Measurements from ENCODE around the gene IMP4. TPM values are rescaled to one million over a fixed set of nuclear protein-coding genes. Genes with fewer than 3 reads are reported as not detected.

Gene IMP4
- total and polyA plus RNA-seq, 2 of the 8 experiments (the other 6 are each of a cell fraction or from before 2014, with no cell fraction given) = 96.8 to 194 TPM

DNA sequence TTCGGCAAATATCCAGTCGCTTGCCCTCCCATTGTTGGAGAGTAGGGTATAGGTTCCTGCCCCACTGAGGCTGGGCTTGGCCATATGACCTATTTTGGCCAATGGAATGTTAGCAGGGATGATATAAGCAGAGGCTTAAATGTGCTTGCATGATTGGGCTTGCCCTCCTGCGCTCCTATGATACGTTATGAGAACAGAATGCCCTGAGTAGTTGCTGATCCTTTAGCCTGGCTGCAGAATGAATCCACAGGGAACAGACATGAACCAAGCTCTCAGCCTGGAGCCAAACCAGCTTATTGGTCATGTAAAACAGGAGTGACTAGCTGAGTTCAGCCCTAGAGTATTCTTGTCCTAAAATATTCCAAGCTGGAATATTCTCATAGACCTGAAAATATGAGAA lies 34.8 kb upstream of the IMP4 start (continued):
- TF ChIP-seq, protein P1, sequence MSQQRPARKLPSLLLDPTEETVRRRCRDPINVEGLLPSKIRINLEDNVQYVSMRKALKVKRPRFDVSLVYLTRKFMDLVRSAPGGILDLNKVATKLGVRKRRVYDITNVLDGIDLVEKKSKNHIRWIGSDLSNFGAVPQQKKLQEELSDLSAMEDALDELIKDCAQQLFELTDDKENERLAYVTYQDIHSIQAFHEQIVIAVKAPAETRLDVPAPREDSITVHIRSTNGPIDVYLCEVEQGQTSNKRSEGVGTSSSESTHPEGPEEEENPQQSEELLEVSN (IDR thresholded peaks at IDR 0.05) = no peak
- TF ChIP-seq, protein P2, sequence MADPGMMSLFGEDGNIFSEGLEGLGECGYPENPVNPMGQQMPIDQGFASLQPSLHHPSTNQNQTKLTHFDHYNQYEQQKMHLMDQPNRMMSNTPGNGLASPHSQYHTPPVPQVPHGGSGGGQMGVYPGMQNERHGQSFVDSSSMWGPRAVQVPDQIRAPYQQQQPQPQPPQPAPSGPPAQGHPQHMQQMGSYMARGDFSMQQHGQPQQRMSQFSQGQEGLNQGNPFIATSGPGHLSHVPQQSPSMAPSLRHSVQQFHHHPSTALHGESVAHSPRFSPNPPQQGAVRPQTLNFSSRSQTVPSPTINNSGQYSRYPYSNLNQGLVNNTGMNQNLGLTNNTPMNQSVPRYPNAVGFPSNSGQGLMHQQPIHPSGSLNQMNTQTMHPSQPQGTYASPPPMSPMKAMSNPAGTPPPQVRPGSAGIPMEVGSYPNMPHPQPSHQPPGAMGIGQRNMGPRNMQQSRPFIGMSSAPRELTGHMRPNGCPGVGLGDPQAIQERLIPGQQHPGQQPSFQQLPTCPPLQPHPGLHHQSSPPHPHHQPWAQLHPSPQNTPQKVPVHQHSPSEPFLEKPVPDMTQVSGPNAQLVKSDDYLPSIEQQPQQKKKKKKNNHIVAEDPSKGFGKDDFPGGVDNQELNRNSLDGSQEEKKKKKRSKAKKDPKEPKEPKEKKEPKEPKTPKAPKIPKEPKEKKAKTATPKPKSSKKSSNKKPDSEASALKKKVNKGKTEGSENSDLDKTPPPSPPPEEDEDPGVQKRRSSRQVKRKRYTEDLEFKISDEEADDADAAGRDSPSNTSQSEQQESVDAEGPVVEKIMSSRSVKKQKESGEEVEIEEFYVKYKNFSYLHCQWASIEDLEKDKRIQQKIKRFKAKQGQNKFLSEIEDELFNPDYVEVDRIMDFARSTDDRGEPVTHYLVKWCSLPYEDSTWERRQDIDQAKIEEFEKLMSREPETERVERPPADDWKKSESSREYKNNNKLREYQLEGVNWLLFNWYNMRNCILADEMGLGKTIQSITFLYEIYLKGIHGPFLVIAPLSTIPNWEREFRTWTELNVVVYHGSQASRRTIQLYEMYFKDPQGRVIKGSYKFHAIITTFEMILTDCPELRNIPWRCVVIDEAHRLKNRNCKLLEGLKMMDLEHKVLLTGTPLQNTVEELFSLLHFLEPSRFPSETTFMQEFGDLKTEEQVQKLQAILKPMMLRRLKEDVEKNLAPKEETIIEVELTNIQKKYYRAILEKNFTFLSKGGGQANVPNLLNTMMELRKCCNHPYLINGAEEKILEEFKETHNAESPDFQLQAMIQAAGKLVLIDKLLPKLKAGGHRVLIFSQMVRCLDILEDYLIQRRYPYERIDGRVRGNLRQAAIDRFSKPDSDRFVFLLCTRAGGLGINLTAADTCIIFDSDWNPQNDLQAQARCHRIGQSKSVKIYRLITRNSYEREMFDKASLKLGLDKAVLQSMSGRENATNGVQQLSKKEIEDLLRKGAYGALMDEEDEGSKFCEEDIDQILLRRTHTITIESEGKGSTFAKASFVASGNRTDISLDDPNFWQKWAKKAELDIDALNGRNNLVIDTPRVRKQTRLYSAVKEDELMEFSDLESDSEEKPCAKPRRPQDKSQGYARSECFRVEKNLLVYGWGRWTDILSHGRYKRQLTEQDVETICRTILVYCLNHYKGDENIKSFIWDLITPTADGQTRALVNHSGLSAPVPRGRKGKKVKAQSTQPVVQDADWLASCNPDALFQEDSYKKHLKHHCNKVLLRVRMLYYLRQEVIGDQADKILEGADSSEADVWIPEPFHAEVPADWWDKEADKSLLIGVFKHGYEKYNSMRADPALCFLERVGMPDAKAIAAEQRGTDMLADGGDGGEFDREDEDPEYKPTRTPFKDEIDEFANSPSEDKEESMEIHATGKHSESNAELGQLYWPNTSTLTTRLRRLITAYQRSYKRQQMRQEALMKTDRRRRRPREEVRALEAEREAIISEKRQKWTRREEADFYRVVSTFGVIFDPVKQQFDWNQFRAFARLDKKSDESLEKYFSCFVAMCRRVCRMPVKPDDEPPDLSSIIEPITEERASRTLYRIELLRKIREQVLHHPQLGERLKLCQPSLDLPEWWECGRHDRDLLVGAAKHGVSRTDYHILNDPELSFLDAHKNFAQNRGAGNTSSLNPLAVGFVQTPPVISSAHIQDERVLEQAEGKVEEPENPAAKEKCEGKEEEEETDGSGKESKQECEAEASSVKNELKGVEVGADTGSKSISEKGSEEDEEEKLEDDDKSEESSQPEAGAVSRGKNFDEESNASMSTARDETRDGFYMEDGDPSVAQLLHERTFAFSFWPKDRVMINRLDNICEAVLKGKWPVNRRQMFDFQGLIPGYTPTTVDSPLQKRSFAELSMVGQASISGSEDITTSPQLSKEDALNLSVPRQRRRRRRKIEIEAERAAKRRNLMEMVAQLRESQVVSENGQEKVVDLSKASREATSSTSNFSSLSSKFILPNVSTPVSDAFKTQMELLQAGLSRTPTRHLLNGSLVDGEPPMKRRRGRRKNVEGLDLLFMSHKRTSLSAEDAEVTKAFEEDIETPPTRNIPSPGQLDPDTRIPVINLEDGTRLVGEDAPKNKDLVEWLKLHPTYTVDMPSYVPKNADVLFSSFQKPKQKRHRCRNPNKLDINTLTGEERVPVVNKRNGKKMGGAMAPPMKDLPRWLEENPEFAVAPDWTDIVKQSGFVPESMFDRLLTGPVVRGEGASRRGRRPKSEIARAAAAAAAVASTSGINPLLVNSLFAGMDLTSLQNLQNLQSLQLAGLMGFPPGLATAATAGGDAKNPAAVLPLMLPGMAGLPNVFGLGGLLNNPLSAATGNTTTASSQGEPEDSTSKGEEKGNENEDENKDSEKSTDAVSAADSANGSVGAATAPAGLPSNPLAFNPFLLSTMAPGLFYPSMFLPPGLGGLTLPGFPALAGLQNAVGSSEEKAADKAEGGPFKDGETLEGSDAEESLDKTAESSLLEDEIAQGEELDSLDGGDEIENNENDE (IDR thresholded peaks at IDR 0.05; ENCODE audit: insufficient replicate concordance, low read length) = no peak

All from H1 (cell line).